B cell (primary cell): ENCODE results near the gene ADD3.

ENCODE experiments used
- EZH2 ChIP-seq: IDR thresholded peaks from 2 replicates; pipeline ENCODE4 v1.6.1; 2012; ENCODE audit warnings: borderline replicate concordance, low read depth, mild to moderate bottlenecking, moderate library complexity, low read length; ENCODE audit not compliant: insufficient read depth, poor library complexity, severe bottlenecking
- TF ChIP-seq, protein P1 (sequence below): fragments of 200-600 bp; IDR thresholded peaks from one replicate; pipeline ENCODE4 v1.8.0; 2022; ENCODE audit warnings: antibody characterized with exemption, mild to moderate bottlenecking

DNA sequence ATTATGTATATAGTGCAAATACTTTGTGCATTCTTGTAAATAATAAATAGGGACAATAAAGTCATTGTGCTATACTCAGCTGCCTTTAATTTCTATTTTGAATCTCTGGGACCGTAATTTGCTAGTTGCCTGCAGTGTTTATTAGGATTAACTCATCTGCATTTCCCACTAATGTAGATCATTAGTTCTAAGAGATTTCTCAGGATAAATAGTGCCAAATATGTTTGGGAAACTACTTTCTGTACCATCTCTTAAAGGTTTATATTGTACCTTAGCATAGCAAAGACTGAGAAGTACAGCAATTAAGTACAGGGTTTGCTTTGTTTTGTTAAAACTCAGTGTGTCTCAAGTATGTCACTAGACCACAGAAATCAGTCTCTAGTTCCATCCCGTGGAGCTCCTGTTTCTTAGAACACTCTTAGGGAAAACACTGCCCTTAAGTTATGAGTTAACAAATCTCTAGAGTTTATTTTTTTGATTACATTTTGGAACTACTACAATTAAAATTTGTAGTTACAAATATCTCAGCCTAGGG, 26.0 kb downstream of the ADD3 start:
- TF ChIP-seq, protein P1, sequence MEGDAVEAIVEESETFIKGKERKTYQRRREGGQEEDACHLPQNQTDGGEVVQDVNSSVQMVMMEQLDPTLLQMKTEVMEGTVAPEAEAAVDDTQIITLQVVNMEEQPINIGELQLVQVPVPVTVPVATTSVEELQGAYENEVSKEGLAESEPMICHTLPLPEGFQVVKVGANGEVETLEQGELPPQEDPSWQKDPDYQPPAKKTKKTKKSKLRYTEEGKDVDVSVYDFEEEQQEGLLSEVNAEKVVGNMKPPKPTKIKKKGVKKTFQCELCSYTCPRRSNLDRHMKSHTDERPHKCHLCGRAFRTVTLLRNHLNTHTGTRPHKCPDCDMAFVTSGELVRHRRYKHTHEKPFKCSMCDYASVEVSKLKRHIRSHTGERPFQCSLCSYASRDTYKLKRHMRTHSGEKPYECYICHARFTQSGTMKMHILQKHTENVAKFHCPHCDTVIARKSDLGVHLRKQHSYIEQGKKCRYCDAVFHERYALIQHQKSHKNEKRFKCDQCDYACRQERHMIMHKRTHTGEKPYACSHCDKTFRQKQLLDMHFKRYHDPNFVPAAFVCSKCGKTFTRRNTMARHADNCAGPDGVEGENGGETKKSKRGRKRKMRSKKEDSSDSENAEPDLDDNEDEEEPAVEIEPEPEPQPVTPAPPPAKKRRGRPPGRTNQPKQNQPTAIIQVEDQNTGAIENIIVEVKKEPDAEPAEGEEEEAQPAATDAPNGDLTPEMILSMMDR, result no peak
- TF ChIP-seq EZH2, result no peak
